ENCODE data around the gene TSHZ3. TPM values are rescaled to one million over a fixed set of nuclear protein-coding genes. Genes with fewer than 3 reads are reported as not detected.

The TSHZ3 gene
- total RNA-seq, 1 donor from 2014 or later = 6.1 TPM

DNA sequence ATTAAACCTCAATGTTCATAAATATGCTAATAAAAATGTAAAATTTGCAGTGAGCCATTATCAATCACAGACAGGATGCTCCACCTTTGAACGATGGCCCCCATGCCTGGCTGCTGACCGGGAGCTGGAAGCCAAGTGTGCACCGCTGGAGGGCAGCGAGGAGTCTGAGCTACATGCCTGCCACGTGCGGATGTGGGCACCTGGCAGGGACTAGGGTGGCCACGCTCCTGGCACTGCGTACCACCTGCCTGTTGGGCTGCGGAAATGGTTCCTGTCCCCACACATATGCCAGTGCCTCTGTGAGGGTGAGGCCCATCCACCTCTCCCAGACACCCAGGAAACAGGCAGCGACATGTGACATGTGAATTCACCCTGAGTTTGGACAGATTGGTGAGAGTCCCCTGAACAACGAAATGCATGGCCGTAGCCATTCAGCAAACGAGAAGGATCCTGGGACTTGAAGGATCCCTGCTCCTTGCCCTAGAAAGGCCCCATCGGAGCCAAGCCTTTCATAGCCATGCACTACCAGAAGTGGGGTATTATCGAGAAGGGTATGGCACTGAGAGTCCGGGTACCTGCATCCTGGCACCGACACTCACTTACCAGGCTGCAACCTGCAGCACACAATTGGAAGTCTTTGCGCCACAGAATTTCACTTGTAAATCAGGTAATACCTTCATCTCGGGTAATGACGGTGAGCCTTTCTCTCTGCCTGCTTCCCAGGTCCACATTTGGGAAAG lies 35.8 kb downstream of the TSHZ3 start:
- Histone ChIP-seq H2AFZ (ENCODE audit: low read depth, low read length) (no peak overlapping the region), H3K9ac (ENCODE audit: low read length) (no peak overlapping the region), H3K4me2 (ENCODE audit: low read length) (no peak overlapping the region), H3K79me2 (ENCODE audit: insufficient read depth, low read length) (peaks cover 93% of the 10 kb centered on the region), H3K4me1 (ENCODE audit: insufficient read depth, low read length) (peaks cover 16% of the 10 kb centered on the region), H3K27ac (ENCODE audit: low read depth, low read length) (no peak overlapping the region), H3K9me3 (ENCODE audit: insufficient read depth, low read depth, low read length) (no peaks in the 10 kb centered on the region), H4K20me1 (ENCODE audit: insufficient read depth, low read length) (peaks cover 60% of the 10 kb centered on the region), H3K36me3 (ENCODE audit: insufficient read depth, low read length) (no peaks in the 10 kb centered on the region), H3K27me3 (ENCODE audit: insufficient read depth, low read length) (no peaks in the 10 kb centered on the region), H3K4me3 (ENCODE audit: insufficient read depth, low read depth, low read length) (no peak overlapping the region)
- Mint-ChIP-seq H3K27me3 (ENCODE audit: low read depth, unreplicated experiment) (no peaks in the 10 kb centered on the region), H3K4me1 (ENCODE audit: low read depth, unreplicated experiment) (peaks cover 16% of the 10 kb centered on the region), H3K27ac (ENCODE audit: unreplicated experiment) (no peak overlapping the region), H3K9me3 (ENCODE audit: unreplicated experiment) (no peaks in the 10 kb centered on the region), H3K36me3 (ENCODE audit: low read depth, unreplicated experiment) (peaks cover 11% of the 10 kb centered on the region), H3K4me3 (ENCODE audit: unreplicated experiment) (no peak overlapping the region)
- TF ChIP-seq, protein P1, sequence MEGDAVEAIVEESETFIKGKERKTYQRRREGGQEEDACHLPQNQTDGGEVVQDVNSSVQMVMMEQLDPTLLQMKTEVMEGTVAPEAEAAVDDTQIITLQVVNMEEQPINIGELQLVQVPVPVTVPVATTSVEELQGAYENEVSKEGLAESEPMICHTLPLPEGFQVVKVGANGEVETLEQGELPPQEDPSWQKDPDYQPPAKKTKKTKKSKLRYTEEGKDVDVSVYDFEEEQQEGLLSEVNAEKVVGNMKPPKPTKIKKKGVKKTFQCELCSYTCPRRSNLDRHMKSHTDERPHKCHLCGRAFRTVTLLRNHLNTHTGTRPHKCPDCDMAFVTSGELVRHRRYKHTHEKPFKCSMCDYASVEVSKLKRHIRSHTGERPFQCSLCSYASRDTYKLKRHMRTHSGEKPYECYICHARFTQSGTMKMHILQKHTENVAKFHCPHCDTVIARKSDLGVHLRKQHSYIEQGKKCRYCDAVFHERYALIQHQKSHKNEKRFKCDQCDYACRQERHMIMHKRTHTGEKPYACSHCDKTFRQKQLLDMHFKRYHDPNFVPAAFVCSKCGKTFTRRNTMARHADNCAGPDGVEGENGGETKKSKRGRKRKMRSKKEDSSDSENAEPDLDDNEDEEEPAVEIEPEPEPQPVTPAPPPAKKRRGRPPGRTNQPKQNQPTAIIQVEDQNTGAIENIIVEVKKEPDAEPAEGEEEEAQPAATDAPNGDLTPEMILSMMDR (IDR thresholded peaks at IDR 0.05; ENCODE audit: insufficient read depth, low read depth, low read length) = no peak
- no peak for TF ChIP-seq EZH2 (IDR thresholded peaks at IDR 0.05; ENCODE audit: insufficient read depth, low read length)
- no peak for FAIRE-seq
- DNase-seq (ENCODE audit: low read depth) = no peak

GRCh38 chr19:31312677-31313244 lies 36.5 kb downstream of the TSHZ3 start:
- no peaks in the 10 kb centered on the region for H3K27me3 Mint-ChIP-seq (ENCODE audit: low read depth, unreplicated experiment)
- no peaks in the 10 kb centered on the region for H3K36me3 ChIP-seq (ENCODE audit: insufficient read depth, low read length)
- H3K79me2 ChIP-seq (ENCODE audit: insufficient read depth, low read length) = peaks cover 93% of the 10 kb centered on the region

More at GRCh38 chr19:31312677-31313244, 36.5 kb downstream of the TSHZ3 start:
- Histone ChIP-seq H3K9me3 (ENCODE audit: insufficient read depth, low read depth, low read length) (no peaks in the 10 kb centered on the region), H3K4me1 (ENCODE audit: insufficient read depth, low read length) (peaks cover 15% of the 10 kb centered on the region), H3K4me2 (ENCODE audit: low read length) (peak overlapping the region; percentile 44), H3K27ac (ENCODE audit: low read depth, low read length) (peak overlapping the region; percentile 47), H3K4me3 (ENCODE audit: insufficient read depth, low read depth, low read length) (no peak overlapping the region), H2AFZ (ENCODE audit: low read depth, low read length) (no peak overlapping the region), H3K27me3 (ENCODE audit: insufficient read depth, low read length) (no peaks in the 10 kb centered on the region), H3K9ac (ENCODE audit: low read length) (peak overlapping the region; percentile 25), H4K20me1 (ENCODE audit: insufficient read depth, low read length) (peaks cover 59% of the 10 kb centered on the region)
- TF ChIP-seq, protein P1 (IDR thresholded peaks at IDR 0.05; ENCODE audit: insufficient read depth, low read depth, low read length) = no peak
- no peak for TF ChIP-seq EZH2 (IDR thresholded peaks at IDR 0.05; ENCODE audit: insufficient read depth, low read length)
- Mint-ChIP-seq H3K4me1 (ENCODE audit: low read depth, unreplicated experiment) (peaks cover 16% of the 10 kb centered on the region), H3K27ac (ENCODE audit: unreplicated experiment) (no peak overlapping the region), H3K36me3 (ENCODE audit: low read depth, unreplicated experiment) (peaks cover 14% of the 10 kb centered on the region), H3K4me3 (ENCODE audit: unreplicated experiment) (no peak overlapping the region), H3K9me3 (ENCODE audit: unreplicated experiment) (no peaks in the 10 kb centered on the region)
- no peak for FAIRE-seq
- no peak for DNase-seq (ENCODE audit: low read depth)

Measured in astrocyte (in vitro differentiated cells and primary cell).